HEK293 (cell line): ENCODE data around the gene KRTAP5-9.

Experiments used
- CTCF ChIA-PET: fragments of 350-600 bp; formaldehyde crosslinking; extraction: SDS; loops from one replicate; lab custom pipeline; 2021; ENCODE audit warnings: antibody characterized with exemption; lab: Yijun Ruan, JAX
- POLR2A ChIA-PET: fragments of 300-600 bp; formaldehyde crosslinking; extraction: SDS; loops from one replicate; lab custom pipeline; 2020; ENCODE audit warnings: antibody characterized with exemption, inconsistent platforms; lab: Yijun Ruan, JAX
- H3K27ac ChIP-seq: fragments of 200-500 bp; sonication (Bioruptor generic); 2 replicates; pipeline ENCODE4 v1.5.1; 2014; ENCODE audit warnings: low read depth, low read length, control low read depth, inconsistent platforms; ENCODE audit errors: extremely low read depth
- H3K36me3 ChIP-seq, 2 experiments: fragments of 200-500 bp in 1 of 2; sonication (Bioruptor generic) in 1 of 2; 1 replicate in 1 of 2; 2 replicates in 1 of 2; pipeline ENCODE4 v1.5.1; 2014 to 2017; ENCODE audit warnings: inconsistent platforms in 2 of 2, low read length in 2 of 2; ENCODE audit not compliant: control insufficient read depth in 2 of 2, insufficient read depth in 1 of 2
- H3K4me1 ChIP-seq: fragments of 200-500 bp; sonication (Bioruptor generic); 2 replicates; pipeline ENCODE4 v1.5.1; 2014; ENCODE audit warnings: mild to moderate bottlenecking, low read length, inconsistent platforms; ENCODE audit not compliant: control insufficient read depth, insufficient read depth
- H3K4me3 ChIP-seq: 2 replicates; pipeline ENCODE4 v1.5.1; 2011; ENCODE audit warnings: low read depth, mild to moderate bottlenecking, control low read depth, low read length, moderate library complexity
- H3K9me3 ChIP-seq: fragments of 200-500 bp; sonication (Bioruptor generic); 2 replicates; pipeline ENCODE4 v1.5.1; 2014; ENCODE audit warnings: low read depth, low read length, inconsistent platforms; ENCODE audit not compliant: control insufficient read depth, insufficient read depth
- EGR2 ChIP-seq: fragments of 450-650 bp; formaldehyde crosslinking; IDR thresholded peaks from 2 replicates; pipeline ENCODE4 v1.5.1; 2016; ENCODE audit warnings: low read depth, missing biosample characterization, missing genetic modification characterization
- GLI4 ChIP-seq: fragments of 450-650 bp; formaldehyde crosslinking; IDR thresholded peaks from 2 replicates; pipeline ENCODE4 v1.5.1; 2016; ENCODE audit warnings: missing biosample characterization, missing genetic modification characterization
- ZFP41 ChIP-seq: fragments of 450-650 bp; formaldehyde crosslinking; IDR thresholded peaks from 2 replicates; pipeline ENCODE4 v1.5.1; 2016; ENCODE audit warnings: missing biosample characterization, missing genetic modification characterization, borderline replicate concordance
- ZNF112 ChIP-seq: fragments of 450-650 bp; formaldehyde crosslinking; IDR thresholded peaks from 2 replicates; pipeline ENCODE4 v1.5.0; 2017; ENCODE audit warnings: missing biosample characterization, missing genetic modification characterization
- ZNF169 ChIP-seq: fragments of 450-650 bp; formaldehyde crosslinking; IDR thresholded peaks from 2 replicates; pipeline ENCODE4 v1.5.1; 2016; ENCODE audit warnings: missing biosample characterization, missing genetic modification characterization
- ZNF24 ChIP-seq: fragments of 450-650 bp; formaldehyde crosslinking; IDR thresholded peaks from 2 replicates; pipeline ENCODE4 v1.5.1; 2016; ENCODE audit warnings: missing biosample characterization, missing genetic modification characterization
- ZNF37A ChIP-seq: fragments of 450-650 bp; IDR thresholded peaks from 2 replicates; pipeline ENCODE4 v1.5.1; 2018; ENCODE audit warnings: missing biosample characterization, missing genetic modification characterization
- ZNF404 ChIP-seq: fragments of 450-650 bp; formaldehyde crosslinking; IDR thresholded peaks from 2 replicates; pipeline ENCODE4 v1.5.1; 2017; ENCODE audit warnings: missing biosample characterization, missing genetic modification characterization
- ZNF48 ChIP-seq: fragments of 450-650 bp; formaldehyde crosslinking; IDR thresholded peaks from 2 replicates; pipeline ENCODE4 v1.5.1; 2016; ENCODE audit warnings: missing biosample characterization, missing genetic modification characterization
- ZNF501 ChIP-seq: fragments of 450-650 bp; formaldehyde crosslinking; IDR thresholded peaks from 2 replicates; pipeline ENCODE4 v1.5.1; 2016; ENCODE audit warnings: missing biosample characterization, missing genetic modification characterization
- ZNF530 ChIP-seq: fragments of 450-650 bp; formaldehyde crosslinking; IDR thresholded peaks from 2 replicates; pipeline ENCODE4 v1.5.1; 2016; ENCODE audit warnings: low read depth, missing biosample characterization, missing genetic modification characterization
- ZNF626 ChIP-seq: fragments of 450-650 bp; sonication (Bioruptor Pico); formaldehyde crosslinking; IDR thresholded peaks from 2 replicates; pipeline ENCODE4 v1.5.1; 2018; ENCODE audit warnings: missing biosample characterization, missing genetic modification characterization, inconsistent platforms
- ZNF629 ChIP-seq: fragments of 450-650 bp; formaldehyde crosslinking; IDR thresholded peaks from 2 replicates; pipeline ENCODE4 v1.5.1; 2017; ENCODE audit warnings: missing biosample characterization, missing genetic modification characterization
- ZNF677 ChIP-seq: fragments of 450-650 bp; IDR thresholded peaks from 2 replicates; pipeline ENCODE4 v1.5.0; 2018; ENCODE audit warnings: missing biosample characterization, mild to moderate bottlenecking, missing genetic modification characterization, moderate library complexity
- ZSCAN16 ChIP-seq: fragments of 450-650 bp; formaldehyde crosslinking; IDR thresholded peaks from 2 replicates; pipeline ENCODE4 v1.5.1; 2016; ENCODE audit warnings: missing biosample characterization, missing genetic modification characterization
- TF ChIP-seq, protein P1 (sequence below): fragments of 450-650 bp; formaldehyde crosslinking; IDR thresholded peaks from 2 replicates; pipeline ENCODE4 v1.5.1; 2016; ENCODE audit warnings: missing biosample characterization, missing genetic modification characterization, borderline replicate concordance
- TF ChIP-seq, protein P2 (sequence below): fragments of 450-650 bp; formaldehyde crosslinking; IDR thresholded peaks from 2 replicates; pipeline ENCODE4 v1.5.1; 2016; ENCODE audit warnings: missing biosample characterization, missing genetic modification characterization, borderline replicate concordance

The KRTAP5-9 gene

DNA sequence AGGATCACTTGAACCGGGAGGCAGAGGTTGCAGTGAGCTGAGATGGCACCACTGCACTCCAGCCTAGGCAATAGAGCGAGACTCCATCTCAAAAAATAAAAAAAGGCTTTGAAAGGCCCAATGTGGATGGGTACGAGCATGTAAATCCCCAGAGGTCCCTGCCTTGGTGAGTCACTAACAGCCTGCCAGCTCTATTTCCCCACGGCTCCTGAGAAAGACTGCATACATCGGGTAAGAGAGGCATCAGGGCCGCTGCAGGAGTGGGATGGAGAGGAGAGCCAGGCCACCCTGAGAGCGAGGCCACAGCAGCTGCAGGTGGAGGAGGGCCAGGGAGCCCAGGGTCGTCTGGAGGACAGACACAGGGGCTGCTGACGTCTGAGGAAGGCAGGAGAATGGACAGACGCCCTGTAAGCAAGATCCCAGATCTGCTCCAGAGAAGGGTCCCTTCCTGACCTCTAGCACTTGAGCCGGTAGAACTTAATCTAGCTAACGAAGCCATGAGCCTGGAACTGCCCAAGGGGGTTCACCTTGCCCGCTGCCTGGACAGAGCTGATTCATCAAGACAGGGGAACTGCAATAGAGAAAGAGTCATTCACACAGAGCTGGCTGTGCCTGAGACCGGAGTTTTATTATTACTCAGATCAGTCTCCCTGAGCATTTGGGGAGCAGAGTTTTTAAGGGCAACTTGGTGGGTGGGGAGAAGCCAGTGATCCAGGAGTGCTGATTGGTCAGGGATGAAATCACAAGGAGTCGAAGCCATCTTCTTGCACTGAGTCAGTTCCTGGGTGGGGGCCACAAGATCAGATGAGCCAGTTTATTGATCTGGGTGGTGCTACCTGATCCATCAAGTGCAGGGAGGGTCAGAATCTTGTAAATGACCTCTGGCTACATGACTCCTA, 5.1 kb upstream of the KRTAP5-9 start (continued):
- TF ChIP-seq ZNF501 (tag by site-specific recombination) (no peak), ZNF530 (tag by site-specific recombination) (no peak), ZNF629 (tag by site-specific recombination) (no peak), ZNF169 (tag by site-specific recombination) (no peak)

DNA sequence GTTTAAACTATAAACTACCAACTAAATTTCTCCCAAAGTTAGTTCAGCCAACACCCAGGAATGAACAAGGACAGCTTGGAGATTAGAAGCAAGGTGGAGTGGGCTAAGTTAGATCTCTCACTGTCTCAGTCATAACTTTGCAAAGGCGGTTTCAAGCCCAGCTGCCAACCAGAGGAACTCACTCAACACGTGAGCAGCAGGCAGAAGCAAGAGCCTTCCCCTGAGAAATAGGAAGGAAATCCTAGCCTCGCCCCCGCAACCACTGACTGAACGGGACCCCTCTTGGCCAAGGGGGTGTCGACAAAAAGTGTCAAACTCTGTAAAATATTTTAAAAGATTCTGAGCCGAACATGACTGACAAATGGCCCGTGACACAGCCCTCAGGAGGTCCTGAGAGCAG, 4.4 kb upstream of the KRTAP5-9 start:
- Histone ChIP-seq H3K4me1 (no peaks in the 10 kb centered on the region), H3K4me3 (no peak overlapping the region), H3K27ac (no peak overlapping the region)
- TF ChIP-seq ZNF37A (tag by site-specific recombination) (no peak), ZSCAN16 (tag by site-specific recombination) (no peak), ZNF626 (tag by site-specific recombination) (no peak), ZNF677 (tag by site-specific recombination) (no peak), ZFP41 (tag by site-specific recombination) (no peak), ZNF404 (tag by site-specific recombination) (no peak), EGR2 (no peak), ZNF48 (tag by site-specific recombination) (no peak), GLI4 (no peak), ZNF112 (tag by site-specific recombination) (no peak), ZNF24 (tag by site-specific recombination) (no peak)
- TF ChIP-seq, protein P1, sequence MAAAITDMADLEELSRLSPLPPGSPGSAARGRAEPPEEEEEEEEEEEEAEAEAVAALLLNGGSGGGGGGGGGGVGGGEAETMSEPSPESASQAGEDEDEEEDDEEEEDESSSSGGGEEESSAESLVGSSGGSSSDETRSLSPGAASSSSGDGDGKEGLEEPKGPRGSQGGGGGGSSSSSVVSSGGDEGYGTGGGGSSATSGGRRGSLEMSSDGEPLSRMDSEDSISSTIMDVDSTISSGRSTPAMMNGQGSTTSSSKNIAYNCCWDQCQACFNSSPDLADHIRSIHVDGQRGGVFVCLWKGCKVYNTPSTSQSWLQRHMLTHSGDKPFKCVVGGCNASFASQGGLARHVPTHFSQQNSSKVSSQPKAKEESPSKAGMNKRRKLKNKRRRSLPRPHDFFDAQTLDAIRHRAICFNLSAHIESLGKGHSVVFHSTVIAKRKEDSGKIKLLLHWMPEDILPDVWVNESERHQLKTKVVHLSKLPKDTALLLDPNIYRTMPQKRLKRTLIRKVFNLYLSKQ (tag by site-specific recombination) = no peak
- TF ChIP-seq, protein P2, sequence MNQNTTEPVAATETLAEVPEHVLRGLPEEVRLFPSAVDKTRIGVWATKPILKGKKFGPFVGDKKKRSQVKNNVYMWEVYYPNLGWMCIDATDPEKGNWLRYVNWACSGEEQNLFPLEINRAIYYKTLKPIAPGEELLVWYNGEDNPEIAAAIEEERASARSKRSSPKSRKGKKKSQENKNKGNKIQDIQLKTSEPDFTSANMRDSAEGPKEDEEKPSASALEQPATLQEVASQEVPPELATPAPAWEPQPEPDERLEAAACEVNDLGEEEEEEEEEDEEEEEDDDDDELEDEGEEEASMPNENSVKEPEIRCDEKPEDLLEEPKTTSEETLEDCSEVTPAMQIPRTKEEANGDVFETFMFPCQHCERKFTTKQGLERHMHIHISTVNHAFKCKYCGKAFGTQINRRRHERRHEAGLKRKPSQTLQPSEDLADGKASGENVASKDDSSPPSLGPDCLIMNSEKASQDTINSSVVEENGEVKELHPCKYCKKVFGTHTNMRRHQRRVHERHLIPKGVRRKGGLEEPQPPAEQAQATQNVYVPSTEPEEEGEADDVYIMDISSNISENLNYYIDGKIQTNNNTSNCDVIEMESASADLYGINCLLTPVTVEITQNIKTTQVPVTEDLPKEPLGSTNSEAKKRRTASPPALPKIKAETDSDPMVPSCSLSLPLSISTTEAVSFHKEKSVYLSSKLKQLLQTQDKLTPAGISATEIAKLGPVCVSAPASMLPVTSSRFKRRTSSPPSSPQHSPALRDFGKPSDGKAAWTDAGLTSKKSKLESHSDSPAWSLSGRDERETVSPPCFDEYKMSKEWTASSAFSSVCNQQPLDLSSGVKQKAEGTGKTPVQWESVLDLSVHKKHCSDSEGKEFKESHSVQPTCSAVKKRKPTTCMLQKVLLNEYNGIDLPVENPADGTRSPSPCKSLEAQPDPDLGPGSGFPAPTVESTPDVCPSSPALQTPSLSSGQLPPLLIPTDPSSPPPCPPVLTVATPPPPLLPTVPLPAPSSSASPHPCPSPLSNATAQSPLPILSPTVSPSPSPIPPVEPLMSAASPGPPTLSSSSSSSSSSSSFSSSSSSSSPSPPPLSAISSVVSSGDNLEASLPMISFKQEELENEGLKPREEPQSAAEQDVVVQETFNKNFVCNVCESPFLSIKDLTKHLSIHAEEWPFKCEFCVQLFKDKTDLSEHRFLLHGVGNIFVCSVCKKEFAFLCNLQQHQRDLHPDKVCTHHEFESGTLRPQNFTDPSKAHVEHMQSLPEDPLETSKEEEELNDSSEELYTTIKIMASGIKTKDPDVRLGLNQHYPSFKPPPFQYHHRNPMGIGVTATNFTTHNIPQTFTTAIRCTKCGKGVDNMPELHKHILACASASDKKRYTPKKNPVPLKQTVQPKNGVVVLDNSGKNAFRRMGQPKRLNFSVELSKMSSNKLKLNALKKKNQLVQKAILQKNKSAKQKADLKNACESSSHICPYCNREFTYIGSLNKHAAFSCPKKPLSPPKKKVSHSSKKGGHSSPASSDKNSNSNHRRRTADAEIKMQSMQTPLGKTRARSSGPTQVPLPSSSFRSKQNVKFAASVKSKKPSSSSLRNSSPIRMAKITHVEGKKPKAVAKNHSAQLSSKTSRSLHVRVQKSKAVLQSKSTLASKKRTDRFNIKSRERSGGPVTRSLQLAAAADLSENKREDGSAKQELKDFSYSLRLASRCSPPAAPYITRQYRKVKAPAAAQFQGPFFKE (tag by site-specific recombination) = no peak
- TF ChIP-seq, all 188 proteins: peak for 0
- ChIA-PET CTCF (no interaction called here), POLR2A (no interaction called here)
- H3K36me3 ChIP-seq = no peaks in the 10 kb centered on the region
- no peaks in the 10 kb centered on the region for H3K9me3 ChIP-seq
